A673 (cell line): ENCODE measurements around the gene RNF208. TPM values are rescaled to one million over a fixed set of nuclear protein-coding genes. Genes with fewer than 3 reads are reported as not detected.

Source experiments
- BruUV-seq: library from RNA; stranded (reverse); fragments of 400-500 nt; replicated peaks from 2 replicates; lab custom pipeline; 2021; lab: Mats Ljungman, UMichigan
- CTCF ChIA-PET: fragments of 300-600 bp; sonication (Branson Sonifier 250); formaldehyde crosslinking; loops from one replicate; lab custom pipeline; 2022; ENCODE audit warnings: antibody characterized with exemption; lab: Charles Lee
- POLR2A ChIA-PET: fragments of 300-600 bp; sonication (Branson Sonifier 250); formaldehyde crosslinking; loops from one replicate; lab custom pipeline; 2022; ENCODE audit warnings: antibody characterized with exemption; ENCODE audit not compliant: low non-redundant PET; lab: Charles Lee
- DNase-seq: peaks from one replicate; pipeline ENCODE4 v3.0.0-alpha.2; 2015; ENCODE audit warnings: low spot score
- H3K27ac ChIP-seq: fragments of 200-600 bp; sonication (generic); 2 replicates; pipeline ENCODE4 v1.5.1; 2016; ENCODE audit warnings: mixed run types, low read depth, mild to moderate bottlenecking, mixed read lengths, antibody characterized with exemption, low read length; ENCODE audit not compliant: poor library complexity, severe bottlenecking
- H3K27me3 ChIP-seq: fragments of 200-600 bp; sonication (generic); replicated peaks from 2 replicates; pipeline ENCODE4 v1.6.1; 2017; ENCODE audit warnings: mixed run types, low read depth, mild to moderate bottlenecking, mixed read lengths, antibody characterized with exemption, low read length; ENCODE audit not compliant: insufficient read depth, poor library complexity
- H3K36me3 ChIP-seq: fragments of 200-600 bp; sonication (generic); 2 replicates; pipeline ENCODE4 v1.6.1; 2016; ENCODE audit warnings: mixed run types, mild to moderate bottlenecking, mixed read lengths, antibody characterized with exemption, low read length; ENCODE audit not compliant: insufficient read depth, poor library complexity, severe bottlenecking
- H3K4me1 ChIP-seq: fragments of 200-600 bp; sonication (generic); 2 replicates; pipeline ENCODE4 v1.6.1; 2017; ENCODE audit warnings: mixed run types, mild to moderate bottlenecking, mixed read lengths, antibody characterized with exemption, low read length; ENCODE audit not compliant: insufficient read depth, poor library complexity, severe bottlenecking
- H3K4me3 ChIP-seq: fragments of 200-600 bp; sonication (generic); 2 replicates; pipeline ENCODE4 v1.5.1; 2016; ENCODE audit warnings: low read depth, mixed run types, mild to moderate bottlenecking, mixed read lengths, low read length; ENCODE audit not compliant: poor library complexity, severe bottlenecking
- H3K9me3 ChIP-seq: fragments of 200-600 bp; sonication (generic); 2 replicates; pipeline ENCODE4 v1.6.1; 2016; ENCODE audit warnings: mixed run types, low read depth, mild to moderate bottlenecking, mixed read lengths, antibody characterized with exemption, low read length; ENCODE audit not compliant: poor library complexity, severe bottlenecking
- CTCF ChIP-seq: fragments of 300-800, 200-600 bp; sonication (generic); conservative IDR thresholded peaks from 2 replicates; pipeline ENCODE4 v1.5.1; 2017; ENCODE audit warnings: low read depth, mild to moderate bottlenecking, antibody characterized with exemption, low read length, moderate library complexity, mixed read lengths
- EZH2 ChIP-seq: fragments of 200-600 bp; sonication (generic); IDR thresholded peaks from 2 replicates; pipeline ENCODE4 v1.6.1; 2017; ENCODE audit warnings: borderline replicate concordance, low read depth, mild to moderate bottlenecking, mixed read lengths, antibody characterized with exemption, low read length; ENCODE audit not compliant: poor library complexity, severe bottlenecking
- intact Hi-C: fragments of 100-400 bp; cut with micrococcal nuclease; formaldehyde crosslinking; loops from one replicate; pipeline ENCODE4 v1.10.0; 2022; ENCODE audit not compliant: unreplicated experiment
- total RNA-seq: library from RNA; stranded (reverse); gene quantifications from 2 replicates; pipeline ENCODE4 v1.2.3, GENCODE V29; 2021

The RNF208 gene
- total RNA-seq, 1 experiment from 2014 or later, result 13.7 TPM

GRCh38 chr9:137233143-137233980 is 11.3 kb upstream of the RNF208 start:
- no peak for DNase-seq
- Histone ChIP-seq H3K4me1 (peaks cover 14% of the 10 kb centered on the region), H3K9me3 (no peaks in the 10 kb centered on the region), H3K27ac (no peak overlapping the region), H3K36me3 (no peaks in the 10 kb centered on the region), H3K4me3 (no peak overlapping the region), H3K27me3 (no peaks in the 10 kb centered on the region)
- ChIA-PET POLR2A (no interaction called here), CTCF (no interaction called here)
- TF ChIP-seq EZH2, result no peak
- no peak for TF ChIP-seq CTCF
- BruUV-seq, result no TSS peak
- intact Hi-C loops, result no loop called here

- Histone ChIP-seq H3K9me3 (no peaks in the 10 kb centered on the region), H3K36me3 (no peaks in the 10 kb centered on the region), H3K4me1 (peaks cover 10% of the 10 kb centered on the region), H3K27ac (no peak overlapping the region), H3K27me3 (no peaks in the 10 kb centered on the region), H3K4me3 (no peak overlapping the region)
- TF ChIP-seq CTCF, result no peak
- no peak for TF ChIP-seq EZH2
- CTCF ChIA-PET, result interaction anchor here (0.6 kb wide), 1 partner anchor 9 kb away, joined by 9 read pairs; no protein-coding TSS in a partner anchor
- BruUV-seq, result no TSS peak
- POLR2A ChIA-PET, result no interaction called here
- no peak for DNase-seq
- intact Hi-C loops, result no loop called here
Measured at GRCh38 chr9:137232510-137232909, 10.5 kb upstream of the RNF208 start.

GRCh38 chr9:137232101-137232500 is 10.1 kb upstream of the RNF208 start:
- Histone ChIP-seq H3K4me3 (no peak overlapping the region), H3K27me3 (no peaks in the 10 kb centered on the region), H3K9me3 (no peaks in the 10 kb centered on the region), H3K36me3 (no peaks in the 10 kb centered on the region), H3K4me1 (peaks cover 6% of the 10 kb centered on the region), H3K27ac (no peak overlapping the region)
- TF ChIP-seq CTCF, result no peak
- TF ChIP-seq EZH2, result no peak
- ChIA-PET CTCF (interaction anchor here (0.6 kb wide), 1 partner anchor 9 kb away, joined by 9 read pairs; no protein-coding TSS in a partner anchor), POLR2A (no interaction called here)
- DNase-seq, result no peak
- no TSS peak for BruUV-seq
- intact Hi-C loops, result no loop called here
